Astrocyte (in vitro differentiated cells and primary cell): ENCODE results near the gene NOX3. TPM values are rescaled to one million over a fixed set of nuclear protein-coding genes. Genes with fewer than 3 reads are reported as not detected.

Experiments used
- DNase-seq: peaks from one replicate; pipeline ENCODE4 v3.0.0-alpha.2; 2010; ENCODE audit warnings: low read depth
- FAIRE-seq: peaks from 2 replicates; lab custom pipeline; 2011; peaks lifted over from hg19 to GRCh38; lab: Jason Lieb, UNC
- H2AFZ ChIP-seq: 2 replicates; pipeline ENCODE4 v1.6.0; 2012; ENCODE audit warnings: low read depth, low read length, inconsistent platforms
- H3K27ac ChIP-seq: 2 replicates; pipeline ENCODE4 v1.5.1; 2011; ENCODE audit warnings: low read depth, low read length, inconsistent platforms
- H3K27me3 ChIP-seq: 2 replicates; pipeline ENCODE4 v1.6.0; 2011; ENCODE audit warnings: low read length, inconsistent platforms; ENCODE audit not compliant: insufficient read depth
- H3K36me3 ChIP-seq: 2 replicates; pipeline ENCODE4 v1.5.1; 2011; ENCODE audit warnings: low read length, inconsistent platforms; ENCODE audit not compliant: insufficient read depth
- H3K4me1 ChIP-seq: 2 replicates; pipeline ENCODE4 v1.5.1; 2011; ENCODE audit warnings: low read length, inconsistent platforms; ENCODE audit not compliant: insufficient read depth
- H3K4me2 ChIP-seq: 2 replicates; pipeline ENCODE4 v1.6.0; 2012; ENCODE audit warnings: low read length, inconsistent platforms
- H3K4me3 ChIP-seq: 2 replicates; pipeline ENCODE4 v1.5.1; 2011; ENCODE audit warnings: low read depth, mild to moderate bottlenecking, low read length, inconsistent platforms; ENCODE audit not compliant: insufficient read depth
- H3K79me2 ChIP-seq: 2 replicates; pipeline ENCODE4 v1.6.0; 2012; ENCODE audit warnings: mild to moderate bottlenecking, low read length, inconsistent platforms; ENCODE audit not compliant: insufficient read depth
- H3K9ac ChIP-seq: 2 replicates; pipeline ENCODE4 v1.6.0; 2012; ENCODE audit warnings: mild to moderate bottlenecking, low read length, inconsistent platforms
- H3K9me3 ChIP-seq: 2 replicates; pipeline ENCODE4 v1.5.1; 2012; ENCODE audit warnings: low read depth, mild to moderate bottlenecking, low read length, inconsistent platforms; ENCODE audit not compliant: insufficient read depth
- H4K20me1 ChIP-seq: 2 replicates; pipeline ENCODE4 v1.6.0; 2012; ENCODE audit warnings: low read length, inconsistent platforms; ENCODE audit not compliant: insufficient read depth
- H3K27ac Mint-ChIP-seq: one replicate; pipeline ENCODE4 v1.8.0; 2021; ENCODE audit warnings: mild to moderate bottlenecking, mixed read lengths; ENCODE audit not compliant: unreplicated experiment
- H3K27me3 Mint-ChIP-seq: one replicate; pipeline ENCODE4 v1.8.0; 2021; ENCODE audit warnings: low read depth, mixed read lengths; ENCODE audit not compliant: unreplicated experiment
- H3K36me3 Mint-ChIP-seq: one replicate; pipeline ENCODE4 v1.8.0; 2021; ENCODE audit warnings: low read depth, mixed read lengths; ENCODE audit not compliant: unreplicated experiment
- H3K4me1 Mint-ChIP-seq: one replicate; pipeline ENCODE4 v1.8.0; 2021; ENCODE audit warnings: low read depth, mixed read lengths; ENCODE audit not compliant: unreplicated experiment
- H3K4me3 Mint-ChIP-seq: one replicate; pipeline ENCODE4 v1.8.0; 2021; ENCODE audit warnings: mild to moderate bottlenecking, moderate library complexity, mixed read lengths; ENCODE audit not compliant: unreplicated experiment
- H3K9me3 Mint-ChIP-seq: one replicate; pipeline ENCODE4 v1.8.0; 2021; ENCODE audit warnings: mild to moderate bottlenecking, mixed read lengths; ENCODE audit not compliant: unreplicated experiment
- EZH2 ChIP-seq: IDR thresholded peaks from 2 replicates; pipeline ENCODE4 v1.6.1; 2012; ENCODE audit warnings: mild to moderate bottlenecking, low read length, inconsistent platforms; ENCODE audit not compliant: insufficient read depth
- total RNA-seq: library from RNA; stranded (reverse); gene quantifications from 2 replicates; pipeline ENCODE4 v1.2.1, GENCODE V29; 2021
- TF ChIP-seq, protein P1 (sequence below): IDR thresholded peaks from 2 replicates; pipeline ENCODE4 v1.5.1; 2011; ENCODE audit warnings: low read depth, mild to moderate bottlenecking, inconsistent platforms, low read length, moderate library complexity; ENCODE audit not compliant: insufficient read depth

The NOX3 gene
- total RNA-seq, 1 donor from 2014 or later = 0.30 TPM

DNA sequence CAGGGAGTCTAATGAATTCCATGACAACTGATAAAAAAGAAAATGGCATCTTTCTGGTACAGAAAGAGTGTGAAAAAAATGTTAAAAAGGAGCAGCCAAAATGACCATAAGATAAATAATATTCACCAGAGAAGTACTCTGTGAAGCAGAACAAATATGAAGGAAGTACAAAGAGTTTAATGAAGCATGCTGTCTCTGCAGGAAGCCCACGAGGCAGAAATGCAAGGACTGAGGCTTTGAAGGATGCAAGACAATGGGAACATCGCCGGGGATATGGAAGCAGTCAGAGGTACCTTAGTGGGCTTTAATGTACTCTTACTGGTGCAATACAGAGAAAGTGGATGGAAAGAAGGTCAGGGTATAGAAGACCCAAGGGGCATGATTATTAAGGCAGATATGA lies 50.7 kb downstream of the NOX3 start:
- Histone ChIP-seq H3K4me2 (no peak overlapping the region), H3K27ac (no peak overlapping the region), H3K9ac (no peak overlapping the region), H3K4me1 (peaks cover 4% of the 10 kb centered on the region), H4K20me1 (no peaks in the 10 kb centered on the region), H3K36me3 (no peaks in the 10 kb centered on the region), H3K4me3 (no peak overlapping the region), H3K27me3 (no peaks in the 10 kb centered on the region), H3K79me2 (no peaks in the 10 kb centered on the region), H3K9me3 (no peaks in the 10 kb centered on the region), H2AFZ (no peak overlapping the region)
- TF ChIP-seq EZH2 = no peak
- TF ChIP-seq, protein P1, sequence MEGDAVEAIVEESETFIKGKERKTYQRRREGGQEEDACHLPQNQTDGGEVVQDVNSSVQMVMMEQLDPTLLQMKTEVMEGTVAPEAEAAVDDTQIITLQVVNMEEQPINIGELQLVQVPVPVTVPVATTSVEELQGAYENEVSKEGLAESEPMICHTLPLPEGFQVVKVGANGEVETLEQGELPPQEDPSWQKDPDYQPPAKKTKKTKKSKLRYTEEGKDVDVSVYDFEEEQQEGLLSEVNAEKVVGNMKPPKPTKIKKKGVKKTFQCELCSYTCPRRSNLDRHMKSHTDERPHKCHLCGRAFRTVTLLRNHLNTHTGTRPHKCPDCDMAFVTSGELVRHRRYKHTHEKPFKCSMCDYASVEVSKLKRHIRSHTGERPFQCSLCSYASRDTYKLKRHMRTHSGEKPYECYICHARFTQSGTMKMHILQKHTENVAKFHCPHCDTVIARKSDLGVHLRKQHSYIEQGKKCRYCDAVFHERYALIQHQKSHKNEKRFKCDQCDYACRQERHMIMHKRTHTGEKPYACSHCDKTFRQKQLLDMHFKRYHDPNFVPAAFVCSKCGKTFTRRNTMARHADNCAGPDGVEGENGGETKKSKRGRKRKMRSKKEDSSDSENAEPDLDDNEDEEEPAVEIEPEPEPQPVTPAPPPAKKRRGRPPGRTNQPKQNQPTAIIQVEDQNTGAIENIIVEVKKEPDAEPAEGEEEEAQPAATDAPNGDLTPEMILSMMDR = no peak
- Mint-ChIP-seq H3K27me3 (no peaks in the 10 kb centered on the region), H3K36me3 (no peaks in the 10 kb centered on the region), H3K9me3 (no peaks in the 10 kb centered on the region), H3K4me3 (no peak overlapping the region), H3K27ac (no peak overlapping the region), H3K4me1 (no peaks in the 10 kb centered on the region)
- no peak for DNase-seq
- no peak for FAIRE-seq

DNA sequence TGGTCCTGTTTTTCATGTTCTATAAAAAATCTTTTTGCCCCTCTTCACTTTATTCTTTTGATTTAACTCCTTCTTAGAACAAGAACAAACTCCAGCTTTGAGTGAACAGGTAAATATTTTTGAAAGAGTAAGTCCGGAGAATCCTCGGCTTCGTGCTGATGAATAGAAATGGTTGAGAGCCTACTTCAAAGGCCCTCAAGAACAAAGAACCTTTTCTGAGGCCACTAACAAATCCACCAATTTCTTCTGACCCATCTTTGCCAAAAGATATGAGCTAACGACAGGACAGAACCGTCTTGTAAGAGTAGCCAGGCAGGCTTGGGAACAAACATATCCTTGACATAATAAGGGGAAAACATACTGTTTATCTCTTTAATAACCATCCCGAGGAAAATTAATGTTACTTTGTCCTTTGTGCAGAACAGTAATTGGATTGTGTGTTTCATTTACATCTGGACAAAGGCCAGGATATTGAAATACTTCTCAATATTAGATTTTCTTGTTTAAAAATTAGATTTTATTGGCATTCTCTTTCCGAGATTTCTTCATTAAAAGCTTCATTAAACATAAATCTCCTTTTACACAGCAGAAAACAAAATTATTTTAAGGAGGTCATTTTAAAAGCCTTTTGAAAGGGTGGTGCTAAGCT lies 52.9 kb downstream of the NOX3 start:
- FAIRE-seq = no peak
- H3K9me3 ChIP-seq = no peaks in the 10 kb centered on the region

DNA sequence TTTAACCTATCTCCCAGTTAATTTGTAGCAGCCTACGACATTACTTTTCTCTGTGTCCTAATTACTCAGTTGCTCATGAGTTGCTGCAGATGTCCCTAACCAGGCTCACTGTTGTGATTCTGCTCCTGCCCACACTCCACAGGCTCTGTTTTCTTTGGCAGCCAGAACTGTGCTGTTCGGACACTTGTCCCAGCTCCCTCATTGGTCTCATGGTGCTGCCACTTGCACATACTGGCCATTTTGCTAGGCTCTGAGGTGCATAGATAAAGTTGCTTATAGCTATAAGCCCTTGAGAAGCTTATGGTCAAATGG lies 55.0 kb downstream of the NOX3 start:
- no peak for FAIRE-seq
- Histone ChIP-seq H3K27ac (no peak overlapping the region), H3K36me3 (no peaks in the 10 kb centered on the region)

More for the DNA sequence above, 52.9 kb downstream of the NOX3 start:
- H3K4me3 Mint-ChIP-seq = no peak overlapping the region
- no peaks in the 10 kb centered on the region for H3K36me3 Mint-ChIP-seq
- Histone ChIP-seq H3K36me3 (no peaks in the 10 kb centered on the region), H3K27me3 (no peaks in the 10 kb centered on the region), H3K27ac (no peak overlapping the region), H2AFZ (no peak overlapping the region), H3K9ac (no peak overlapping the region), H3K4me3 (no peak overlapping the region), H3K4me1 (peaks cover 4% of the 10 kb centered on the region), H3K79me2 (no peaks in the 10 kb centered on the region), H3K4me2 (no peak overlapping the region), H4K20me1 (no peaks in the 10 kb centered on the region)
- no peak for DNase-seq
- H3K4me1 Mint-ChIP-seq = no peaks in the 10 kb centered on the region
- H3K27me3 Mint-ChIP-seq = no peaks in the 10 kb centered on the region
- no peaks in the 10 kb centered on the region for H3K9me3 Mint-ChIP-seq
- TF ChIP-seq EZH2 = no peak
- TF ChIP-seq, protein P1 = no peak
- H3K27ac Mint-ChIP-seq = no peak overlapping the region

More for the DNA sequence above, 55.0 kb downstream of the NOX3 start:
- Mint-ChIP-seq H3K27me3 (no peaks in the 10 kb centered on the region), H3K9me3 (no peaks in the 10 kb centered on the region), H3K4me3 (no peak overlapping the region), H3K4me1 (no peaks in the 10 kb centered on the region), H3K36me3 (no peaks in the 10 kb centered on the region), H3K27ac (no peak overlapping the region)
- H4K20me1 ChIP-seq = no peaks in the 10 kb centered on the region
- H3K79me2 ChIP-seq = no peaks in the 10 kb centered on the region
- peak; percentile 18 for DNase-seq
- H3K9me3 ChIP-seq = no peaks in the 10 kb centered on the region
- H3K4me2 ChIP-seq = peak overlapping the region; percentile 9
- H2AFZ ChIP-seq = no peak overlapping the region
- H3K4me3 ChIP-seq = no peak overlapping the region
- H3K4me1 ChIP-seq = peaks cover 4% of the 10 kb centered on the region
- H3K27me3 ChIP-seq = no peaks in the 10 kb centered on the region
- no peak for TF ChIP-seq EZH2
- TF ChIP-seq, protein P1 = no peak
- H3K9ac ChIP-seq = no peak overlapping the region
